GM12873 (cell line): Measurements from ENCODE around the gene DEPDC4.

Experiments used
- CTCF ChIP-seq: IDR thresholded peaks from 2 replicates; pipeline ENCODE4 v1.5.1; 2012; ENCODE audit warnings: low read depth, mild to moderate bottlenecking, moderate library complexity, low read length, control low read depth; ENCODE audit not compliant: insufficient read depth; ENCODE audit errors: missing control alignments

DEPDC4 gene

GRCh38 chr12:100266585-100266834, 369 bp downstream of the DEPDC4 start:
- TF ChIP-seq CTCF, result no peak

GRCh38 chr12:100265732-100266584, 921 bp downstream of the DEPDC4 start:
- TF ChIP-seq CTCF, result no peak

GRCh38 chr12:100263131-100263530, 3.7 kb downstream of the DEPDC4 start:
- no peak for TF ChIP-seq CTCF

- no peak for TF ChIP-seq CTCF
Observed at GRCh38 chr12:100258127-100258526, 8.8 kb downstream of the DEPDC4 start.

- no peak for TF ChIP-seq CTCF
Observed at GRCh38 chr12:100254876-100255275, 12.0 kb downstream of the DEPDC4 start.

GRCh38 chr12:100253437-100253836, 13.4 kb downstream of the DEPDC4 start:
- TF ChIP-seq CTCF, result no peak

- TF ChIP-seq CTCF, result no peak
Observed at GRCh38 chr12:100251917-100252316, 15.0 kb downstream of the DEPDC4 start.
